ENCODE data around the gene ORC4.

GRCh38 chr2:148027822-148028221 is 7.3 kb upstream of the ORC4 start:
- no peak for TF ChIP-seq CTCF (conservative IDR thresholded peaks at IDR 0.05 in 1 of 2, IDR thresholded peaks at IDR 0.05 in 1 of 2; ENCODE audit: extremely low read depth in 1 of 2, insufficient read depth in 1 of 2, low read depth in 1 of 2, low read length in 2 of 2)
- no peak for TF ChIP-seq EZH2 (IDR thresholded peaks at IDR 0.05; ENCODE audit: borderline replicate concordance, low read length)

All from mammary epithelial cell (primary cell).